Skeletal muscle satellite cell (primary cell): ENCODE data around the gene IL25. TPM values are rescaled to one million over a fixed set of nuclear protein-coding genes. Genes with fewer than 3 reads are reported as not detected.
"Not testable (repeated sequence)": the region's sequence is repeated elsewhere in the genome, so short reads cannot be mapped to it uniquely, and the experiment has no call there.

Source experiments
- H3K27me3 ChIP-seq: 2 replicates; pipeline ENCODE4 v1.7.0; 2013; ENCODE audit warnings: low read length; ENCODE audit not compliant: control insufficient read depth, insufficient read depth
- H3K36me3 ChIP-seq: 2 replicates; pipeline ENCODE4 v1.7.0; 2013; ENCODE audit warnings: mild to moderate bottlenecking, control low read depth, low read length; ENCODE audit not compliant: insufficient read depth
- H3K4me1 ChIP-seq: 2 replicates; pipeline ENCODE4 v1.7.0; 2013; ENCODE audit warnings: low read length; ENCODE audit not compliant: control insufficient read depth, insufficient read depth
- H3K4me2 ChIP-seq: 2 replicates; pipeline ENCODE4 v1.7.0; 2013; ENCODE audit warnings: mild to moderate bottlenecking, low read length
- H3K4me3 ChIP-seq: 2 replicates; pipeline ENCODE4 v1.7.0; 2013; ENCODE audit warnings: low read length
- H3K9ac ChIP-seq: 2 replicates; pipeline ENCODE4 v1.7.0; 2013; ENCODE audit warnings: mild to moderate bottlenecking, low read depth, low read length, moderate library complexity
- H3K9me3 ChIP-seq: replicated peaks from 2 replicates; pipeline ENCODE4 v1.7.0; 2013; ENCODE audit warnings: mild to moderate bottlenecking, control low read depth, low read length
- small RNA-seq: library from RNA; depleted of rRNA; stranded (forward); fragments of <200 nt; gene quantifications from one replicate; pipeline ENCODE3, GENCODE V24; 2012

Gene IL25

GRCh38 chr14:23415821-23416778 lies 43.5 kb downstream of the IL25 start:
- H3K4me2 ChIP-seq: no peak overlapping the region
- H3K9me3 ChIP-seq: no peaks in the 10 kb centered on the region
- no peaks in the 10 kb centered on the region for H3K4me1 ChIP-seq
- no peak overlapping the region for H3K9ac ChIP-seq
- H3K27me3 ChIP-seq: peaks cover 31% of the 10 kb centered on the region
- no peaks in the 10 kb centered on the region for H3K36me3 ChIP-seq
- H3K4me3 ChIP-seq: no peak overlapping the region

GRCh38 chr14:23416801-23417200 lies 44.2 kb downstream of the IL25 start:
- H3K27me3 ChIP-seq: peaks cover 35% of the 10 kb centered on the region
- H3K4me3 ChIP-seq: no peak overlapping the region
- H3K9ac ChIP-seq: no peak overlapping the region
- H3K36me3 ChIP-seq: no peaks in the 10 kb centered on the region
- H3K4me1 ChIP-seq: no peaks in the 10 kb centered on the region
- H3K9me3 ChIP-seq: no peaks in the 10 kb centered on the region
- H3K4me2 ChIP-seq: no peak overlapping the region

GRCh38 chr14:23417269-23417668 lies 44.7 kb downstream of the IL25 start:
- not testable (repeated sequence) for H3K4me3 ChIP-seq, H3K9me3 ChIP-seq, H3K4me2 ChIP-seq, H3K9ac ChIP-seq, H3K36me3 ChIP-seq, H3K4me1 ChIP-seq
- peaks cover 35% of the 10 kb centered on the region for H3K27me3 ChIP-seq

- Histone ChIP-seq H3K9me3 (no peaks in the 10 kb centered on the region), H3K4me1 (no peaks in the 10 kb centered on the region), H3K27me3 (peaks cover 32% of the 10 kb centered on the region)
These were observed 45.4 kb downstream of the IL25 start for GRCh38 chr14:23418021-23418420.

GRCh38 chr14:23419646-23420045 lies 47.0 kb downstream of the IL25 start:
- not testable (repeated sequence) for H3K36me3 ChIP-seq, H3K4me3 ChIP-seq, H3K9me3 ChIP-seq, H3K4me1 ChIP-seq, H3K4me2 ChIP-seq, H3K9ac ChIP-seq
- H3K27me3 ChIP-seq: peaks cover 30% of the 10 kb centered on the region

More at GRCh38 chr14:23418021-23418420, 45.4 kb downstream of the IL25 start:
- no peaks in the 10 kb centered on the region for H3K36me3 ChIP-seq
- no peak overlapping the region for H3K4me2 ChIP-seq
- no peak overlapping the region for H3K9ac ChIP-seq
- no peak overlapping the region for H3K4me3 ChIP-seq

GRCh38 chr14:23421594-23421993 lies 49.0 kb downstream of the IL25 start:
- H3K36me3 ChIP-seq: no peaks in the 10 kb centered on the region
- no peak overlapping the region for H3K4me2 ChIP-seq
- no peaks in the 10 kb centered on the region for H3K4me1 ChIP-seq
- no peak overlapping the region for H3K4me3 ChIP-seq
- no peak overlapping the region for H3K9ac ChIP-seq
- H3K27me3 ChIP-seq: peaks cover 28% of the 10 kb centered on the region
- H3K9me3 ChIP-seq: no peaks in the 10 kb centered on the region

GRCh38 chr14:23423657-23424056 lies 51.0 kb downstream of the IL25 start:
- no peak overlapping the region for H3K4me2 ChIP-seq
- no peaks in the 10 kb centered on the region for H3K9me3 ChIP-seq
- no peak overlapping the region for H3K4me3 ChIP-seq
- H3K27me3 ChIP-seq: peaks cover 32% of the 10 kb centered on the region
- no peaks in the 10 kb centered on the region for H3K36me3 ChIP-seq
- no peak overlapping the region for H3K9ac ChIP-seq
- H3K4me1 ChIP-seq: no peaks in the 10 kb centered on the region

- Histone ChIP-seq H3K36me3 (no peaks in the 10 kb centered on the region), H3K4me2 (no peak overlapping the region), H3K4me1 (no peaks in the 10 kb centered on the region), H3K9me3 (no peaks in the 10 kb centered on the region), H3K27me3 (peaks cover 26% of the 10 kb centered on the region), H3K9ac (no peak overlapping the region), H3K4me3 (no peak overlapping the region)
These were observed 52.6 kb downstream of the IL25 start for GRCh38 chr14:23425169-23425568.

GRCh38 chr14:23425798-23426197 lies 53.2 kb downstream of the IL25 start:
- H3K9me3 ChIP-seq, H3K4me3 ChIP-seq: not testable (repeated sequence)

More at GRCh38 chr14:23425798-23426197, 53.2 kb downstream of the IL25 start:
- H3K27me3 ChIP-seq: peaks cover 20% of the 10 kb centered on the region
- not testable (repeated sequence) for H3K4me1 ChIP-seq, H3K4me2 ChIP-seq, H3K9ac ChIP-seq, H3K36me3 ChIP-seq

Small RNAs within 50 kb of the gene (small RNA-seq; reads per million reads assigned to genes)
- gene MIR208A: not detected
- gene MIR208B: 5.6 reads per million, percentile 87 among the genes with 10 or more reads in this experiment
